Breast epithelium (tissue), 3 donors: ENCODE measurements around the gene HOXC10.

ENCODE experiments used
- CTCF ChIP-seq, 3 donors: fragments of 450-650 bp; IDR thresholded peaks; one replicate each; pipeline ENCODE4 v1.5.1; 2016 to 2017; ENCODE audit warnings: antibody characterized with exemption in 3 of 3, mild to moderate bottlenecking in 3 of 3, moderate library complexity in 3 of 3
- POLR2A ChIP-seq: fragments of 450-650 bp; IDR thresholded peaks from one replicate; pipeline ENCODE4 v1.6.1; 2016; ENCODE audit warnings: antibody characterized with exemption, mild to moderate bottlenecking, moderate library complexity
- POLR2AphosphoS5 ChIP-seq, 3 donors: sonication (generic); formaldehyde crosslinking; IDR thresholded peaks; one replicate each; pipeline ENCODE4 v1.6.1; 2017; ENCODE audit warnings: antibody characterized with exemption in 3 of 3

GRCh38 chr12:53994264-53995001 lies 9.5 kb downstream of the HOXC10 start:
- no peak for TF ChIP-seq POLR2A
- no peak for TF ChIP-seq CTCF (IDR thresholded peaks at IDR 0.05)
- no peak for TF ChIP-seq POLR2AphosphoS5 (IDR thresholded peaks at IDR 0.05)
